ENCODE results near the gene FAM227B. TPM values are rescaled to one million over a fixed set of nuclear protein-coding genes. Genes with fewer than 3 reads are reported as not detected.

Gene FAM227B
- total RNA-seq, 1 experiment from 2014 or later = 2.3 TPM

DNA sequence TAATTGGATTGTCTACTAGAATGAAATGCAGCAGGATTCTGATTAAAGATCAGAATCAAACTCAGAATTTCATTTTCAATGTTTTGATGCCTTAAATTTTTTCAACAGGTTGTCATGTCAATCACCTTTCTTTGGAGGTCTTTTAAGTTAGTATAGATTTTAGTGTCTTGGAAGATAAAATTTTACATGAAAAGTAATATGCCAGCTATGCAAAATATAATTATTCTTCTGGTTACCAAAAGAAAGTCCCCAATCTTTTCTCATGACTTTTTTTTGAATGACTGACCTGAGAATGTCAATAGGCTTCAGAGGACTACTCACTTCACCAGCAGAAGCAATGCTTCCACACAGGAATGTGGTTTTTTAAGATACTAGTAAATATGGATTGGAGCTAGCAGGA is 193.2 kb downstream of the FAM227B start:
- Histone ChIP-seq H3K9me3 (no peaks in the 10 kb centered on the region), H3K36me3 (ENCODE audit: control insufficient read depth, insufficient read depth, low read length) (no peaks in the 10 kb centered on the region), H3K27me3 (replicated peaks; ENCODE audit: control insufficient read depth, insufficient read depth, low read length) (no peaks in the 10 kb centered on the region), H3K4me1 (no peaks in the 10 kb centered on the region), H3K4me3 (ENCODE audit: low read depth, low read length) (no peak overlapping the region)
- Mint-ChIP-seq H3K9me3 (ENCODE audit: unreplicated experiment) (no peaks in the 10 kb centered on the region), H3K4me3 (ENCODE audit: unreplicated experiment) (no peak overlapping the region), H3K4me1 (ENCODE audit: low read depth, unreplicated experiment) (no peaks in the 10 kb centered on the region), H3K27me3 (ENCODE audit: insufficient read depth, unreplicated experiment) (no peaks in the 10 kb centered on the region), H3K36me3 (ENCODE audit: insufficient read depth, unreplicated experiment) (no peaks in the 10 kb centered on the region), H3K27ac (ENCODE audit: unreplicated experiment) (no peak overlapping the region)
- ChIA-PET POLR2A (no interaction called here), CTCF (no interaction called here)
- intact Hi-C loops (cut with micrococcal nuclease; ENCODE audit: unreplicated experiment) = no loop called here
- no TSS peak for BruUV-seq (replicated peaks)
- TF ChIP-seq, protein P1, sequence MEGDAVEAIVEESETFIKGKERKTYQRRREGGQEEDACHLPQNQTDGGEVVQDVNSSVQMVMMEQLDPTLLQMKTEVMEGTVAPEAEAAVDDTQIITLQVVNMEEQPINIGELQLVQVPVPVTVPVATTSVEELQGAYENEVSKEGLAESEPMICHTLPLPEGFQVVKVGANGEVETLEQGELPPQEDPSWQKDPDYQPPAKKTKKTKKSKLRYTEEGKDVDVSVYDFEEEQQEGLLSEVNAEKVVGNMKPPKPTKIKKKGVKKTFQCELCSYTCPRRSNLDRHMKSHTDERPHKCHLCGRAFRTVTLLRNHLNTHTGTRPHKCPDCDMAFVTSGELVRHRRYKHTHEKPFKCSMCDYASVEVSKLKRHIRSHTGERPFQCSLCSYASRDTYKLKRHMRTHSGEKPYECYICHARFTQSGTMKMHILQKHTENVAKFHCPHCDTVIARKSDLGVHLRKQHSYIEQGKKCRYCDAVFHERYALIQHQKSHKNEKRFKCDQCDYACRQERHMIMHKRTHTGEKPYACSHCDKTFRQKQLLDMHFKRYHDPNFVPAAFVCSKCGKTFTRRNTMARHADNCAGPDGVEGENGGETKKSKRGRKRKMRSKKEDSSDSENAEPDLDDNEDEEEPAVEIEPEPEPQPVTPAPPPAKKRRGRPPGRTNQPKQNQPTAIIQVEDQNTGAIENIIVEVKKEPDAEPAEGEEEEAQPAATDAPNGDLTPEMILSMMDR (IDR thresholded peaks at IDR 0.05; ENCODE audit: insufficient read depth in 1 of 2, low read depth in 1 of 2, low read length in 1 of 2, severe bottlenecking in 1 of 2, unreplicated experiment in 1 of 2) = no peak
- no peak for DNase-seq

DNA sequence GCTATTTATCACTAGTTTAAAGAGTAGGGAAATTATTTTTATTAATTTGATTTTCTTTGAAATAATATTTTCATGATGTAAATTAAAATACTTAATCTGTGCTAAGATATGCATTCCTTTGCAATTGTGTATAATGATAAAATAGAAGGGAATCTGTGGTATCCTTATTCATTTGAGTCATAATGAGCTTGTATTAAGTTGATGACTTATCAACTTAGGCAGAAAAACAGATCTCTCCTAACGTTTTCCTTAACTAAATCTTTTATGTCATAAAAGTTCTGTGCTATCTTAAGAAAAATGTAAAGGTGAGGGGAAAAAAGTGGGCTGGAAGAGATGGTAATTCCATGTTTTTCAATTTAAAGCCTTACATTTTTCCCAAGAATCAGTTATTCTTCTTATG is 195.7 kb downstream of the FAM227B start:
- H3K4me3 Mint-ChIP-seq (ENCODE audit: unreplicated experiment) = no peak overlapping the region
- peaks cover 7% of the 10 kb centered on the region for H3K4me1 Mint-ChIP-seq (ENCODE audit: low read depth, unreplicated experiment)
- H3K27me3 ChIP-seq (replicated peaks; ENCODE audit: control insufficient read depth, insufficient read depth, low read length) = no peaks in the 10 kb centered on the region
- H3K27me3 Mint-ChIP-seq (ENCODE audit: insufficient read depth, unreplicated experiment) = peaks cover 4% of the 10 kb centered on the region
- ChIA-PET POLR2A (no interaction called here), CTCF (no interaction called here)
- DNase-seq = no peak
- no peaks in the 10 kb centered on the region for H3K9me3 ChIP-seq
- no peaks in the 10 kb centered on the region for H3K36me3 ChIP-seq (ENCODE audit: control insufficient read depth, insufficient read depth, low read length)
- H3K4me1 ChIP-seq = no peaks in the 10 kb centered on the region
- TF ChIP-seq, protein P1 (IDR thresholded peaks at IDR 0.05; ENCODE audit: insufficient read depth in 1 of 2, low read depth in 1 of 2, low read length in 1 of 2, severe bottlenecking in 1 of 2, unreplicated experiment in 1 of 2) = no peak
- intact Hi-C loops (cut with micrococcal nuclease; ENCODE audit: unreplicated experiment) = loop anchor here (5.0 kb wide), 1 partner anchor 563 kb away; no protein-coding TSS in a partner anchor
- H3K9me3 Mint-ChIP-seq (ENCODE audit: unreplicated experiment) = no peaks in the 10 kb centered on the region
- no peak overlapping the region for H3K27ac Mint-ChIP-seq (ENCODE audit: unreplicated experiment)
- H3K4me3 ChIP-seq (ENCODE audit: low read depth, low read length) = no peak overlapping the region
- no TSS peak for BruUV-seq (replicated peaks)
- H3K36me3 Mint-ChIP-seq (ENCODE audit: insufficient read depth, unreplicated experiment) = peaks cover 6% of the 10 kb centered on the region

DNA sequence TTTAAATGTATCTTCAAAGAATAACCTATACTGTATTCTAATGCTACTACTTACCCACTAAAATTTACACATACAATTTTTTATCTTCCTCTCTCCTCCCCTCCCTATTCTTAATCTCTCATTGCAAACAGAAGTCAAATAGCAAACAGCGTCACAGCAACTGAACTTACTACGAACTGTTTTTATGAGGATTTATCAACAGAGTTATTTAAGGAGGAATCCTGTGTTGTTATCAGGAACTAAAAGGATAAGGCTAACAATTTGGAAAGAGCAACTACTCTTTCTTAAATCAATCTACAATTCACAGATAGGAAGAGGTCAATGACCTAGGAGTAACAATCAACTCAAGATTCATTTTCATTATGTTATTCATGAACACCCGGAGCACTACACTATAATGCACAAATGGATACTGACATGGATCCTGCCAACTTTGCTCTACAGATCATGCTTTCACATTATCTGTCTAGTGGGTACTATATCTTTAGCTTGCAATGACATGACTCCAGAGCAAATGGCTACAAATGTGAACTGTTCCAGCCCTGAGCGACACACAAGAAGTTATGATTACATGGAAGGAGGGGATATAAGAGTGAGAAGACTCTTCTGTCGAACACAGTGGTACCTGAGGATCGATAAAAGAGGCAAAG is 196.6 kb downstream of the FAM227B start:
- ChIA-PET CTCF (no interaction called here), POLR2A (no interaction called here)
- no TSS peak for BruUV-seq (replicated peaks)
- intact Hi-C loops (cut with micrococcal nuclease; ENCODE audit: unreplicated experiment) = loop anchor here (5.0 kb wide), 1 partner anchor 562 kb away; no protein-coding TSS in a partner anchor
- no peak overlapping the region for H3K27ac Mint-ChIP-seq (ENCODE audit: unreplicated experiment)
- Histone ChIP-seq H3K36me3 (ENCODE audit: control insufficient read depth, insufficient read depth, low read length) (no peaks in the 10 kb centered on the region), H3K9me3 (no peaks in the 10 kb centered on the region), H3K4me1 (no peaks in the 10 kb centered on the region), H3K4me3 (ENCODE audit: low read depth, low read length) (no peak overlapping the region), H3K27me3 (replicated peaks; ENCODE audit: control insufficient read depth, insufficient read depth, low read length) (no peaks in the 10 kb centered on the region)
- no peak overlapping the region for H3K4me3 Mint-ChIP-seq (ENCODE audit: unreplicated experiment)
- peaks cover 6% of the 10 kb centered on the region for H3K36me3 Mint-ChIP-seq (ENCODE audit: insufficient read depth, unreplicated experiment)
- H3K4me1 Mint-ChIP-seq (ENCODE audit: low read depth, unreplicated experiment) = peaks cover 7% of the 10 kb centered on the region
- no peaks in the 10 kb centered on the region for H3K9me3 Mint-ChIP-seq (ENCODE audit: unreplicated experiment)
- no peak for DNase-seq
- H3K27me3 Mint-ChIP-seq (ENCODE audit: insufficient read depth, unreplicated experiment) = peaks cover 4% of the 10 kb centered on the region
- TF ChIP-seq, protein P1 (IDR thresholded peaks at IDR 0.05; ENCODE audit: insufficient read depth in 1 of 2, low read depth in 1 of 2, low read length in 1 of 2, severe bottlenecking in 1 of 2, unreplicated experiment in 1 of 2) = no peak

Data from Caco-2 (cell line).